Activated CD8-positive, alpha-beta memory T cell treated with anti-CD3 and anti-CD28 coated beads, Interleukin-2, amount 50 U/mL, for 4 hours (primary cell): ENCODE results near the gene KIFBP.

Source experiments
- DNase-seq: peaks from one replicate; pipeline ENCODE4 v3.0.0-alpha.2; 2020

The KIFBP gene

GRCh38 chr10:69052736-69053135, 64.1 kb downstream of the KIFBP start:
- no peak for DNase-seq

- no peak for DNase-seq
Observed at GRCh38 chr10:69055241-69055640, 66.6 kb downstream of the KIFBP start.

GRCh38 chr10:69056129-69056528, 67.5 kb downstream of the KIFBP start:
- no peak for DNase-seq

GRCh38 chr10:69056536-69057260, 68.1 kb downstream of the KIFBP start:
- no peak for DNase-seq

- DNase-seq: no peak
Observed at GRCh38 chr10:69057261-69057950, 68.8 kb downstream of the KIFBP start.

- DNase-seq: no peak
Observed at GRCh38 chr10:69057951-69058297, 69.3 kb downstream of the KIFBP start.

GRCh38 chr10:69060127-69060798, 71.7 kb downstream of the KIFBP start:
- no peak for DNase-seq

GRCh38 chr10:69061305-69062161, 72.9 kb downstream of the KIFBP start:
- DNase-seq: no peak

GRCh38 chr10:69062901-69063300, 74.3 kb downstream of the KIFBP start:
- no peak for DNase-seq

GRCh38 chr10:69064762-69065328, 76.2 kb downstream of the KIFBP start:
- no peak for DNase-seq

GRCh38 chr10:69065406-69066361, 77.1 kb downstream of the KIFBP start:
- no peak for DNase-seq
